Left lung (tissue), 10 donors: ENCODE results near the gene TPST2. TPM values are rescaled to one million over a fixed set of nuclear protein-coding genes. Genes with fewer than 3 reads are reported as not detected.
A peak's percentile ranks its signal among the peaks of the same experiment; 100 is the strongest.

Experiments
- ATAC-seq: fragments of 200-7000 bp; cut with Tn5 transposase; one replicate; pipeline ENCODE4 v1.9.1; 2020; ENCODE audit warnings: moderate library complexity
- DNase-seq, 4 donors: peaks; one replicate each; pipeline ENCODE4 v3.0.0-alpha.2; 2013 to 2020
- H3K27ac ChIP-seq, 2 donors: fragments of 200-600 bp; sonication (generic) in 1 of 2; one replicate each; pipeline versions ENCODE4 v1.5.0 to v1.8.0; 2020 to 2021
- H3K27me3 ChIP-seq, 2 donors: fragments of 200-600 bp; sonication (generic) in 1 of 2; one replicate each; pipeline versions ENCODE4 v1.5.0 to v1.8.0; 2020 to 2021
- H3K36me3 ChIP-seq, 2 donors: fragments of 200-600 bp; sonication (generic) in 1 of 2; one replicate each; pipeline versions ENCODE4 v1.5.0 to v1.8.0; 2020 to 2021
- H3K4me1 ChIP-seq, 2 donors: fragments of 200-600 bp; one replicate each; pipeline ENCODE4 v1.8.0; 2021
- H3K4me3 ChIP-seq, 2 donors: fragments of 200-600 bp; sonication (generic) in 1 of 2; one replicate each; pipeline versions ENCODE4 v1.5.0 to v1.8.0; 2020 to 2021; ENCODE audit warnings: mild to moderate bottlenecking in 1 of 2
- H3K9me3 ChIP-seq, 2 donors: fragments of 200-600 bp; sonication (generic) in 1 of 2; one replicate each; pipeline versions ENCODE4 v1.5.0 to v1.8.0; 2020 to 2021
- CTCF ChIP-seq, 2 donors: fragments of 200-600 bp; sonication (generic) in 1 of 2; IDR thresholded peaks; one replicate each; pipeline versions ENCODE4 v1.5.0 to v1.8.0; 2021; ENCODE audit warnings: antibody characterized with exemption in 2 of 2
- intact Hi-C, 2 donors: fragments of 100-400 bp; cut with DNase I; formaldehyde crosslinking; loops; one replicate each; pipeline versions ENCODE4 v1.11.2 to v1.14.2; 2022
- polyA plus RNA-seq, 6 donors: library from polyadenylated mRNA; unstranded; fragments of 120-200 nt; gene quantifications; one replicate each; pipeline ENCODE4 v1.2.1, GENCODE V29; 2013; ENCODE audit not compliant: insufficient read length in 6 of 6
- total RNA-seq, 2 donors: library from RNA; stranded (reverse); fragmentation: NEBNext Ultra II Directional; extraction: Animal tissue kit (Norgen Biotek cat#: 25700); gene quantifications; one replicate each; pipeline ENCODE4 v1.2.1, GENCODE V29; 2021
- donor health status: DM: no; HTN: yes; CAD: no.
- donor health status: DM: no; HTN: no; CAD: no.

Gene TPST2
- total and polyA plus RNA-seq, 8 donors: 23.3 to 69.0 (median 29.0) TPM

- TF ChIP-seq CTCF (IDR thresholded peaks at IDR 0.05): no peak
- H3K27ac ChIP-seq: no peak overlapping the region
- no peaks in the 10 kb centered on the region for H3K9me3 ChIP-seq
- H3K27me3 ChIP-seq: no peaks in the 10 kb centered on the region
- peaks cover 0 to 65% of the 10 kb centered on the region in 2 donors for H3K36me3 ChIP-seq
- peaks cover 5 to 27% of the 10 kb centered on the region in 2 donors for H3K4me1 ChIP-seq
- no peak overlapping the region for H3K4me3 ChIP-seq
- DNase-seq (no peak), ATAC-seq (no peak)
- intact Hi-C loops: no loop called here
Observed at GRCh38 chr22:26487996-26488395, 101.9 kb downstream of the TPST2 start.

- no peaks in the 10 kb centered on the region for H3K9me3 ChIP-seq
- TF ChIP-seq CTCF (IDR thresholded peaks at IDR 0.05): no peak
- intact Hi-C loops: no loop called here
- H3K4me3 ChIP-seq: no peak overlapping the region
- no peaks in the 10 kb centered on the region for H3K27me3 ChIP-seq
- peaks cover 9 to 43% of the 10 kb centered on the region in 2 donors for H3K4me1 ChIP-seq
- H3K27ac ChIP-seq: no peak overlapping the region
- DNase-seq: no peak
- H3K36me3 ChIP-seq: peaks cover 0 to 49% of the 10 kb centered on the region in 2 donors
- no peak for ATAC-seq
Observed at GRCh38 chr22:26486394-26486793, 103.5 kb downstream of the TPST2 start.

- peak overlapping the region in 1 of 2 donors; percentile 94 for H3K27ac ChIP-seq
- no peaks in the 10 kb centered on the region for H3K27me3 ChIP-seq
- no peaks in the 10 kb centered on the region for H3K9me3 ChIP-seq
- H3K4me1 ChIP-seq: peaks cover 9 to 48% of the 10 kb centered on the region in 2 donors
- no peak for TF ChIP-seq CTCF (IDR thresholded peaks at IDR 0.05)
- peaks cover 0 to 44% of the 10 kb centered on the region in 2 donors for H3K36me3 ChIP-seq
- intact Hi-C loops: no loop called here
- no peak overlapping the region for H3K4me3 ChIP-seq
- DNase-seq (no peak), ATAC-seq (no peak)
Observed at GRCh38 chr22:26485806-26486390, 104.0 kb downstream of the TPST2 start.

- Histone ChIP-seq H3K36me3 (peaks cover 0 to 35% of the 10 kb centered on the region in 2 donors), H3K9me3 (no peaks in the 10 kb centered on the region), H3K27ac (peak overlapping the region in 1 of 2 donors; percentile 94), H3K4me3 (peak overlapping the region in 1 of 2 donors; percentile 98), H3K4me1 (peaks cover 9 to 57% of the 10 kb centered on the region in 2 donors), H3K27me3 (no peaks in the 10 kb centered on the region)
- ATAC-seq (no peak), DNase-seq (no peak)
- no peak for TF ChIP-seq CTCF (IDR thresholded peaks at IDR 0.05)
- intact Hi-C loops: no loop called here
Observed at GRCh38 chr22:26485013-26485412, 104.9 kb downstream of the TPST2 start.

- ATAC-seq: no peak
- peak overlapping the region; percentile 97 to 98 for H3K4me3 ChIP-seq
- intact Hi-C loops: no loop called here
Observed at GRCh38 chr22:26484360-26484706, 105.6 kb downstream of the TPST2 start.

More at GRCh38 chr22:26484360-26484706, 105.6 kb downstream of the TPST2 start:
- Histone ChIP-seq H3K27me3 (no peaks in the 10 kb centered on the region), H3K4me1 (peaks cover 13 to 63% of the 10 kb centered on the region in 2 donors), H3K36me3 (peaks cover 0 to 28% of the 10 kb centered on the region in 2 donors), H3K27ac (peak overlapping the region; percentile 92 to 94), H3K9me3 (no peaks in the 10 kb centered on the region)
- TF ChIP-seq CTCF (IDR thresholded peaks at IDR 0.05): no peak
- DNase-seq: no peak
